HEK293T (cell line): ENCODE measurements around the gene PDE4DIP.
"Not testable (repeated sequence)": the region's sequence is repeated elsewhere in the genome, so short reads cannot be mapped to it uniquely, and the experiment has no call there.

Source experiments
- ARNT ChIP-seq: fragments of 450-650 bp; IDR thresholded peaks from 2 replicates; pipeline ENCODE4 v1.6.1; 2017; ENCODE audit warnings: mild to moderate bottlenecking
- ELF4 ChIP-seq: fragments of 450-650 bp; IDR thresholded peaks from 2 replicates; pipeline ENCODE4 v1.6.1; 2017; ENCODE audit warnings: antibody characterized with exemption
- FOXK2 ChIP-seq: fragments of 450-650 bp; IDR thresholded peaks from 2 replicates; pipeline ENCODE4 v1.6.1; 2016; ENCODE audit warnings: mild to moderate bottlenecking
- FOXM1 ChIP-seq: fragments of 450-650 bp; IDR thresholded peaks from 2 replicates; pipeline ENCODE4 v1.6.1; 2017; ENCODE audit warnings: mild to moderate bottlenecking, borderline replicate concordance
- L3MBTL2 ChIP-seq: fragments of 450-650 bp; conservative IDR thresholded peaks from 2 replicates; pipeline ENCODE4 v1.6.1; 2016; ENCODE audit warnings: mild to moderate bottlenecking
- SP1 ChIP-seq: fragments of 450-650 bp; IDR thresholded peaks from 2 replicates; pipeline ENCODE4 v1.6.1; 2017
- SUZ12 ChIP-seq: fragments of 450-650 bp; IDR thresholded peaks from 2 replicates; pipeline ENCODE4 v1.6.1; 2016; ENCODE audit warnings: mild to moderate bottlenecking
- TARDBP ChIP-seq: fragments of 450-650 bp; IDR thresholded peaks from 2 replicates; pipeline ENCODE4 v1.6.1; 2016
- ZNF384 ChIP-seq: fragments of 450-650 bp; IDR thresholded peaks from 2 replicates; pipeline ENCODE4 v1.6.1; 2016
- TF ChIP-seq, protein P1 (sequence below): fragments of 450-650 bp; IDR thresholded peaks from 2 replicates; pipeline ENCODE4 v1.6.1; 2016

DNA sequence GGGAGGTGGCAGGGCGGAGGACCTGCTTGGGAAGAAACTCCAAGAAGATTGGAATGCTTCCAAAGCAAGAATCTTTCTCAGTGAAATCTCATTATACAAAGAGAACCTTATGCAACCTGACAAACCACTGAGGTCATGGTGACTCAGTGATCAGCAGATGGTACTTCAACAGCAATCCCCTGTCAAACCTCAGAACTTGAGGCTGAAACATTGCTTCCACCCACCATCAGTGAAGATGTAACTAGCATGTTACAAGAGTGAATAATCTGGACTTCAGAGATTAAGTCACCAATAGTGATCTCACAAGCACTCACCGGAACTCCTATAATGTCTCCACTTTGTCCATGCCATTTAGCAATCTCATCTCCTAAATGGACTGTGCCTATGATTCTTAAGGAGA is 148.1 kb downstream of the PDE4DIP start:
- not testable (repeated sequence) for TF ChIP-seq FOXM1, ZNF384, SP1, SUZ12, FOXK2, ELF4, L3MBTL2, ARNT, TARDBP
- TF ChIP-seq, protein P1, sequence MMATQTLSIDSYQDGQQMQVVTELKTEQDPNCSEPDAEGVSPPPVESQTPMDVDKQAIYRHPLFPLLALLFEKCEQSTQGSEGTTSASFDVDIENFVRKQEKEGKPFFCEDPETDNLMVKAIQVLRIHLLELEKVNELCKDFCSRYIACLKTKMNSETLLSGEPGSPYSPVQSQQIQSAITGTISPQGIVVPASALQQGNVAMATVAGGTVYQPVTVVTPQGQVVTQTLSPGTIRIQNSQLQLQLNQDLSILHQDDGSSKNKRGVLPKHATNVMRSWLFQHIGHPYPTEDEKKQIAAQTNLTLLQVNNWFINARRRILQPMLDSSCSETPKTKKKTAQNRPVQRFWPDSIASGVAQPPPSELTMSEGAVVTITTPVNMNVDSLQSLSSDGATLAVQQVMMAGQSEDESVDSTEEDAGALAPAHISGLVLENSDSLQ, result not testable (repeated sequence)
